Suppressor macrophage (primary cell): ENCODE data around the gene TMEM213.

Source experiments
- DNase-seq, 4 experiments: peaks; one replicate each; pipeline ENCODE4 v3.0.0-alpha.2; 2020 to 2022

Gene TMEM213

GRCh38 chr7:138843632-138844580 is 46.1 kb downstream of the TMEM213 start:
- no peak for DNase-seq

DNA sequence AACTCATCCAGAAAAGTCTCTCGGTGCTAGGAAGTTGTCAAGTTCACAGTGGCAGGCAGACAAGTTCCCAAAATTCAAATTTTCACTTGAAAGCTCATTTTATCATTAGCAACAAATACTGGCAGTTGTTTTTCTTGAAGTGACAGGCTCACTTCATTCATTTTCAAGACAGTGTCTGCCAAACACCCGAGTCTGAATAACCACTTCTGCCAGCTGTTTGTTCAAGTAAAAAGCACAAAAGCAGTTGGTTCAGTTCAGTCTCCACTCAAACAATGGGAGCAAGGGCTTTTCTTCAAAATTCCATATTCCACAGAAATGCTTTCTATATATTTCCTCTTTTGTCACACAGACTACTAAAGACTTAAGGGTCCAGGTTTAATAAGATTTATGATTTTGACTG is 47.9 kb downstream of the TMEM213 start:
- no peak for DNase-seq

GRCh38 chr7:138848056-138848980 is 50.5 kb downstream of the TMEM213 start:
- DNase-seq: no peak

DNA sequence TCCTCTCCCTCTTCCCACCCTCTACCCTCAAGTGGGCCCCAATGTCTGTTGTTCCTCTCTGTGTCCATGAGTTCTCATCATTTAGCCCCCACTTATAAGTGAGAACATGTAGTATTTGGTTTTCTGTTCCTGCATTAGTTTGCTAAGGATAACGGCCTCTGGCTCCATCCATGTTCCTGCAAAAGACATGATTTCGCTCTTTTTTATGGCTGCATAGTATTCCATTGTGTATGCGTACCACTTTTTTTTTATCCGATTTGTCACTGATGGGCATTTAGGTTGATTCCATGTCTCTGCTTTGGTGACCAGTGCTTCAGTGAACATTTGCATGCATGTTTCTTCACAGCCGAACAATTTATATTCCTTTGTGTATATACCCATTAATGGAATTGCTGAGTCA is 51.9 kb downstream of the TMEM213 start:
- DNase-seq: no peak

GRCh38 chr7:138852469-138852868 is 54.7 kb downstream of the TMEM213 start:
- no peak for DNase-seq

DNA sequence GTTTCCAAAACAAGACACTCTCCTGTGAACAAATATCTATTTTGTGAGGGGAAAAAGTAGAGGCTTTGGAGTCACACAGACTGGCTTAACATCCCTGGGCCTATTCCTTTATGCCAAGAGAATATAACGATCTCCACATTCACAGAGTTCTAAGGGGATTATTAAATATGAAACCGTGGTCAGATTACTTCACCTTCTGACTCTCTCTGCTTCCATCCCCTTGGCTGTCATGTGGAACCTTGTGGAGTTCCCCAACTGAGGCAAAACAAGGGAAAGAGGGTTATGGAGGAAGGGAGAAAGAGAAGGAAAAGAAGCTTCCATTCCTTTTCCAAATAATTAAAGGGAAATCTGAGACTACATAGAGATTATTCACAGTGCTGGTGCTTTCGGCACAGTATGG is 55.7 kb downstream of the TMEM213 start:
- DNase-seq: no peak

DNA sequence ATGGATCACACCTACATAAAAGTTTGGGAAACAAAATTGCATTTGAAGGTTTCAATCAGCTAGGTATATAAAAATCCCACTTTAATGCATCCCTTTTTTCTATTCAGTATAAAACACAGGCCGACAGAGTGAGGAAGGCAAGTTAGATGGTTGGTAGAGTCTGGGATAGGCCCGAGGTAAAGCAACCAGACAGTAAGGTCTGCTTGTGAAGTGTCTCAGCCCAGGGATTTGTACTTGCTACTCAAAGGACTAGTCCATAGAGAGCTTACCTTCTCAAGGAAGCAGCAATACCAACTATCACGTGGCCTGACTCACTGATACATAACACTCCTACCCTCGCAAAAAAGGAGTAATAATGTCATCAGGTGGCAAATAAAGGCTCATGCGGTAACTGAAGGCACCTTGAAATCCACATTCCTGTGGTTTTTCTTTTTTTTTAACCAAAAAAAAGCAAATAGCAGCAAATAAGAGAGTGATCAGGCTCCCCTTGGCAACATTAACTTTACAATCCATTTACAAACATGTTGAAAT is 56.4 kb downstream of the TMEM213 start:
- DNase-seq: no peak

DNA sequence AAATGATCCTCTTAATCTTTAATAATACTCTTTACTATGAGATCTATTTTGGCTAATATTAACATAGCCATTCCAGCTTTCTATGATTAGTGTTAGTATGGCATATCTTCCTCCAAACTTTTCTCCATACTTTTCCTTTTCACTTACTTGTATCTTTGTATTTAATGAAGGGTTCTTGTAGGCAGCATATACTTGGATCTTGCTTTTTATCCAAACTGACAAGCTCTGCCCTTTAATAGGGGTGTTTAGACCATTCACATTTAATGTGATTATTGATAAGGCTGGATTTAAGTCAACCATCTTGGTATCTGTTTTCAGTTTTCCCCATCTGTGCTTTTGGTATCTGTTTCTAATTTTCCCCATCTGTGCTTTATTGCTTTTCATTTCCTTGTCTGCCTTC is 59.9 kb downstream of the TMEM213 start:
- no peak for DNase-seq

DNA sequence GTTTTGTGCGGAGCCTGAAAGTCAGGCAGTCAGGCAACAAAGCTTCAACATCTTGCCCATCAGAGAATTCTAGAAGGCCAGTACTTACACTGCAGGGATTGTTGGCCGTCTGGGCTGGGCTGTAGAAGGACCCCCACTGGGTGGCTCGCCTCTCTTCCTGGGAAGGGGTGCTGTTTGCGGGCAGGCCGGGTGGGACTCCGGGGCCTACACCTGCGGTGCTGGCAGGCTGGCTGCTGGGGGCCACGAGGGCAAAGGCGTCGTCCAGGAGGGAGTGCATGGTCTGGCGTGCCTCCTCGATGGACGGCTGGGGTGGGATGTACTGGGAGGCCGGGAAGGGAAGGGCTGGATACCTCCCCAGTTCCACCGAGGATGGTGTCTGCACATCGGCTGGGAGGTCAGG is 63.3 kb downstream of the TMEM213 start:
- no peak for DNase-seq

- no peak for DNase-seq
These were observed 66.1 kb downstream of the TMEM213 start for GRCh38 chr7:138863931-138864330.

DNA sequence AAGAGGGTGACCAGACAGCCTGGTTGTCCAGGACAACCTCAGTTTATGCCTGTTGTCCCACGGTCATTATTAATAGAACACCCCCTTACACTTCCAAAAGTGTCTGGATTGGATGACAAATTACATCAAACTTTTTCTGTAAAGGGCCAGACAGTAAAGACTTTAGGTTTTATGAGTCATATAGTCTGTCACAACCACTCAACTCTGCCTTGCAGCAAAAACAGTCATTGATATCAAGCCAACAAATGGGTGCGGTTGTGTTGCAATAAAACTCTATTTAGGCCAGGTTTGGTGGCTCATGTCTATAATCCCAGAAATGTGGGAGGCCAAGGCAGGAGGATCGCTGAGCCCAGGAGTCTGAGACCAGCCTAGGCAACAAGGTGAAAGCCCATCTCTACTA is 66.9 kb downstream of the TMEM213 start:
- peak; percentile 14 to 65 (median 30) for DNase-seq

GRCh38 chr7:138865843-138866242 is 68.0 kb downstream of the TMEM213 start:
- DNase-seq: peak; percentile 19 to 37 (median 34)

DNA sequence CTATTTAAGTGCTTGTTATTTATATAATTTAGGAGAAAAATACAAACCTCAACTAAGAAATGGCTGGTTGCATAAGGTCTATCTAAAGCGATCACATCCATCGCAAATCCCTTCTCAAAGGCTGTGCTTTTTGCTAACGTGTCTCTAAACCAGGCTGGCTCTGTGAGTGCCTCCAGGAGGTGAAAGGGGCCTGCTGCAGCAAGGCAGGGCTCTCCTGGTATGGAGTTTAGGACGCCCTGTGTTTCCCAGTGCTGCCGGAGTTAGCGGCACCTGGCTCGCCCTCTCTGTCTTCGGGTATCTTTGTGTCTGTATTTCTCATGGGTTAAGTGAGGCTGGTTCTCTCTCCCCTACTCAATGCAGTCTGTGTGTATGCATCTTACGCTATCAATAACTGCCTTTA is 68.6 kb downstream of the TMEM213 start:
- DNase-seq: no peak

DNA sequence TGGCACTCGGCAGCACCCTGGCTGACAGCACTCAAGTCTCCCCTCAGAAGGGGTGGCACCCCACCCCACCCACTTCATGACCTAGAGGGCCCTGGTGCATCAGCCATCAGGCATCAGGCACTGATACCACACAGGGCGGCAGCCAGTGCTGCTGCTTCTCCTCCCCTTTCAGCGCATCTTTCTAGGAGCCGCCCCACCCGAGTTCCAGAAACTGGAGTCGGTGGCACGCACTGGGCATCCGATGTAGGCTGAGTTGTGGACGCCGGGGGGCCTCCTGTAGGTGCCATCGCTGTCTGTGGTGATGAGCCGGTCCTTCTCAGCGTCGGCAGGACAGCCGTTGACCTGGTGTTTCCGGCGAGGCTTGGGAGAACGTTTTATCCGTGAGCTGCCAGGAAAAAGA is 70.0 kb downstream of the TMEM213 start:
- DNase-seq: no peak

- DNase-seq: no peak
These were observed 70.9 kb downstream of the TMEM213 start for GRCh38 chr7:138868711-138869110.

GRCh38 chr7:138869353-138869752 is 71.6 kb downstream of the TMEM213 start:
- no peak for DNase-seq

DNA sequence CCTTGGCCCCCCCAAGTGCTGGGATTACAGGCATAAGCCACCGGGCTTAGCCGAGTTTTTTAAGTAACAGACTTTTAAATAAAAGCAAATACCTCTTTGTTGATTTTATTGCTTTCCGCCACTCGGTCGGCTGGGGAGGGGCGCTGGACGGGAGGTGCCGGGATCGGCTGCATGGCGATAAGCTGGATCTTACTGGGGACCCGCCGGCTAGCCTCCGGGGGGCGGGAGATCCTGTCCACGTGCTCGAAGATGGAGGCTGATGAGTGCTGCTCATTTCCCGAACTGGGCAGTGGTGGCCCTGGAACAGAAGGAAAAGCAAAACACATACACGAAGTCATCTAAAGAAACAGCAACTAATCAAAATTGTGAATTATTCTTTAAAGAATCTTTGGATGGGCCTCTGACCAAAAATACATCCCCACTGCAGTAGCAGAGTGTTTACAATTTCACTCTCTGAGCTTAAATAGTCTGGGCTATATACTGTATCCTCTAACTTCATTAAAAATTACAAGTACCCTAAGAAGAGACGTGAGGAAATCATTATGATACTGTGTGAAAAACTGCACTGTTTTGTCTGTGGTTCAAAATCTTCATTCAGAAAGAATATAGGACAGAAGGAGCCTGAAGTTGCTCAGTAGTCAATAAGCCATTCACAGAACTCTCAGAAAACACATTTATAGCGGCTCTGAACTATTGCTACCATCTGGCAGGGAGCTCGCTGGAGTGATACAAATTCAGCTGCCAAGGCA is 73.4 kb downstream of the TMEM213 start:
- DNase-seq: no peak

- no peak for DNase-seq
These were observed 74.0 kb downstream of the TMEM213 start for GRCh38 chr7:138871814-138872090.

- no peak for DNase-seq
These were observed 74.8 kb downstream of the TMEM213 start for GRCh38 chr7:138872576-138872975.

- DNase-seq: no peak
These were observed 75.6 kb downstream of the TMEM213 start for GRCh38 chr7:138873220-138873892.

DNA sequence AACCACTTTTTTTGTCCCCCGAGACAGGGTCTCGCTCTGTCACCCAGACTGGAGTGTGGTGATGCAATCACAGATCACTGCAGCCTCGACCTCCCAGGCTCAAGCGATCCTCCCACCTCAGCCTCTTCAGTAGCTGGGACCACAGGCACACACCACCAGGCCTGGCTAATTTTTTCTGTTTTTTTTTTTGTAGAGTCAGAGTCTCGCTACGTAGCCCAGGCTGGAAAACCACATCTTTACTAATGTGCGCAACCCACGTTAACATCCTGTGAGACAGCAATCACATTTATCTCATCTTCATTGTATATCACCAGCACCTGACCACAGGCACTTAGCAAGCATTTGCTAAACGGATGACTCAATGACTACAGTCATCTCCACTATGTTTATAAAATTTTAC is 78.0 kb downstream of the TMEM213 start:
- DNase-seq: no peak

DNA sequence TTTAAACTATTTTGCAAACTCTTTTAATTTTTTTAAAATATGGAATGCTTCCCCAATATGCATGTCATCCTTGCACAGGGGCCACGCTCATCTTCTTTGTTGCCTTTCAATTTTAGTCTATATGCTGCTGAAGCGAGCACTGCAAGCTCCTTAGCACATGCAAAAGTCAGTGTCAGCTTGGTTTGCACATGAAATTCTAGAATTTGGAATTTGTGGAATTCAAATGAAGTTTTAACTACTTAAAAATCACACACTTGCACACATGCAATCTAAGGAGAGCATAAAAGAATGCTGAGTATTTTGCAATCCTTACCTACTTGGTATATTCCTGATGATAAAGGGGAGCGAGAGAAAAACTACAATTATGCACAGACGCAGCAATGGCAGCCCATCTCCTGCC is 78.5 kb downstream of the TMEM213 start:
- no peak for DNase-seq
